ENCODE results near the gene SIMC1. TPM values are rescaled to one million over a fixed set of nuclear protein-coding genes. Genes with fewer than 3 reads are reported as not detected.

The SIMC1 gene
- total RNA-seq, 1 donor from 2014 or later, result 43.4 TPM

GRCh38 chr5:176388444-176389134 is 150.4 kb downstream of the SIMC1 start, which contains the start of the genes HIGD2A and NOP16:
HIGD2A (plus strand) TSS chr5:176388751; CDS start chr5:176388820, 69 bp downstream.
NOP16 (minus strand) TSS chr5:176388598; CDS start chr5:176388539, 59 bp downstream.
- peak; percentile 96 for DNase-seq (ENCODE audit: low spot score in 2 of 2, unreplicated experiment in 2 of 2)
- peak within 1 kb of the TSS; percentile 99 for H3K4me3 Mint-ChIP-seq
- peak within 1 kb of the TSS; percentile 100 for H3K27ac Mint-ChIP-seq
- peaks cover 9% of the 10 kb centered on the region for H3K36me3 Mint-ChIP-seq
- H3K9me3 Mint-ChIP-seq, result no peaks in the 10 kb centered on the region
- no peak for TF ChIP-seq CTCF (IDR thresholded peaks at IDR 0.05; ENCODE audit: unreplicated experiment)
- H3K4me1 Mint-ChIP-seq, result peaks cover 20% of the 10 kb centered on the region
- H3K27me3 Mint-ChIP-seq (ENCODE audit: low read depth), result no peaks in the 10 kb centered on the region

- H3K9me3 Mint-ChIP-seq, result no peaks in the 10 kb centered on the region
- no peak for TF ChIP-seq CTCF (IDR thresholded peaks at IDR 0.05; ENCODE audit: unreplicated experiment)
- no peaks in the 10 kb centered on the region for H3K27me3 Mint-ChIP-seq (ENCODE audit: low read depth)
- peaks cover 7% of the 10 kb centered on the region for H3K36me3 Mint-ChIP-seq
- H3K4me1 Mint-ChIP-seq, result peaks cover 20% of the 10 kb centered on the region
- H3K4me3 Mint-ChIP-seq, result peak overlapping the region; percentile 99
- H3K27ac Mint-ChIP-seq, result peak overlapping the region; percentile 100
- no peak for DNase-seq (ENCODE audit: low spot score in 2 of 2, unreplicated experiment in 2 of 2)
These were observed 151.2 kb downstream of the SIMC1 start for GRCh38 chr5:176389135-176390123.

- Mint-ChIP-seq H3K4me1 (peaks cover 28% of the 10 kb centered on the region), H3K4me3 (no peak overlapping the region), H3K36me3 (peaks cover 2% of the 10 kb centered on the region), H3K27ac (no peak overlapping the region), H3K9me3 (no peaks in the 10 kb centered on the region), H3K27me3 (ENCODE audit: low read depth) (no peaks in the 10 kb centered on the region)
- DNase-seq (ENCODE audit: low spot score in 2 of 2, unreplicated experiment in 2 of 2), result no peak
- no peak for TF ChIP-seq CTCF (IDR thresholded peaks at IDR 0.05; ENCODE audit: unreplicated experiment)
These were observed 153.3 kb downstream of the SIMC1 start for GRCh38 chr5:176391479-176391878.

- Mint-ChIP-seq H3K27me3 (ENCODE audit: low read depth) (no peaks in the 10 kb centered on the region), H3K27ac (no peak overlapping the region), H3K9me3 (no peaks in the 10 kb centered on the region), H3K36me3 (peaks cover 2% of the 10 kb centered on the region), H3K4me3 (no peak overlapping the region), H3K4me1 (peaks cover 25% of the 10 kb centered on the region)
- no peak for DNase-seq (ENCODE audit: low spot score in 2 of 2, unreplicated experiment in 2 of 2)
- no peak for TF ChIP-seq CTCF (IDR thresholded peaks at IDR 0.05; ENCODE audit: unreplicated experiment)
These were observed 153.8 kb downstream of the SIMC1 start for GRCh38 chr5:176391999-176392398.

- Mint-ChIP-seq H3K27ac (no peak overlapping the region), H3K9me3 (no peaks in the 10 kb centered on the region)
- TF ChIP-seq CTCF (IDR thresholded peaks at IDR 0.05; ENCODE audit: unreplicated experiment), result no peak
These were observed 154.3 kb downstream of the SIMC1 start for GRCh38 chr5:176392526-176392925.

More at GRCh38 chr5:176392526-176392925, 154.3 kb downstream of the SIMC1 start:
- peaks cover 2% of the 10 kb centered on the region for H3K36me3 Mint-ChIP-seq
- peaks cover 20% of the 10 kb centered on the region for H3K4me1 Mint-ChIP-seq
- H3K4me3 Mint-ChIP-seq, result no peak overlapping the region
- no peak for DNase-seq (ENCODE audit: low spot score in 2 of 2, unreplicated experiment in 2 of 2)
- H3K27me3 Mint-ChIP-seq (ENCODE audit: low read depth), result no peaks in the 10 kb centered on the region
